ENCODE measurements around the gene PEPD. TPM values are rescaled to one million over a fixed set of nuclear protein-coding genes. Genes with fewer than 3 reads are reported as not detected.

Gene PEPD
- total and polyA plus RNA-seq, 2 of the 4 experiments (the other 2 are of a cell fraction) = 36.7 to 88.4 TPM

DNA sequence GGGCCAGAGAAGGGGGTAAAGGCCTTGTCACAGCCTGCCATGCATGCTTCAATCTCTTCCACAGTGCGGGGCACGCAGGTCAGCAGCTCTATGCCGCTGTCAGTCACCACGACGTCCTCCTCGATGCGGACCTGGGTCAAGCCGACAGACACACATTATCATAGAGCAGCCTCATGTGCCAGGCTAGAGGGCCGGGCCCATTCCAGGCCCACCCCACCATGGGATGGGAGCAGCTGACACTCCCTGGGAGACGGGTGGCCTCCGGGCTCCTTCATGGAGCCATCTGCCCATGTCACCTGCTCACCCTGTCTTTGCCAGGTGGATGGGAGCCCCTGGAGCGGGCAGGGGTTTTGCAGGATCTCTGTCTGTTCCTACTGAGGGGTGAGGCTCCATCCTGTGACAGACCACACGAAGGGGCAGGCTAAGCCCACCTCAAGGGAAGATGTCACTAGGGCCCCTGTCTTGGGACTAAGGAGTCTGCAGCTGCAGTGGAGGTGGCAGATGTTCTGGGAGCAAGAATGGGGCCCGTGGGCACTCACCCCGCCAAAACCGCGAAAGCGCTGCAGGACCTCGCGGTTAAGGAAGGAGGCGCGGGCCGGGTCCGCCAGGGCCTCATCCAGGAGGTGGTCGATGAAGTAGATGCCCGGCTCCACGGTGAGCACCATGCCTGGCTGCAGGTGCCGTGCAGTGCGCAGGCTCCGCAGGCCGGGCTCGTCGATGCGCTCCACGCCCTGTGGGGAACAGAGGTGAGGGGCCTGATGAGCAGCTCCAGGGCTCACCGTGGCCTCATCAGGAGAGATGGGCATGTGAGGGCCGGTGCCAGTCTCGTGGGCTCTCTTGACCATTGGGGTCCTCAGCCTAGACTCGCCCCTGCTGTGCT is 134.0 kb downstream of the PEPD start:
- Histone ChIP-seq H3K14ac (replicated peaks; ENCODE audit: low read depth, low read length) (no peak overlapping the region), H3K9me3 (ENCODE audit: control insufficient read depth, insufficient read depth, low read length) (no peaks in the 10 kb centered on the region), H3K79me1 (ENCODE audit: low read depth in 1 of 2, low read length in 2 of 2) (peaks cover 14 to 61% of the 10 kb centered on the region in 2 experiments), H4K8ac (ENCODE audit: low read depth in 2 of 2, low read length in 2 of 2) (no peak overlapping the region), H3K27ac (ENCODE audit: insufficient read depth, low read length) (no peak overlapping the region), H4K5ac (ENCODE audit: low read depth, low read length) (no peak overlapping the region), H3K18ac (ENCODE audit: low read depth, low read length) (no peak overlapping the region), H3K4me1 (ENCODE audit: control insufficient read depth, insufficient read depth, low read length) (peaks cover 3% of the 10 kb centered on the region; the same call in 1 of the 2 replicates), H2AK5ac (ENCODE audit: low read depth, low read length) (no peak overlapping the region), H3K4me3 (ENCODE audit: insufficient read depth, low read depth, low read length) (no peak overlapping the region), H2BK15ac (ENCODE audit: low read depth, low read length) (no peak overlapping the region), H3K36me3 (ENCODE audit: control insufficient read depth, insufficient read depth, low read length) (peaks cover 20% of the 10 kb centered on the region), H4K91ac (ENCODE audit: insufficient read depth, low read depth, low read length) (no peak overlapping the region), H2BK120ac (ENCODE audit: low read depth, low read length) (no peak overlapping the region), H3K9me1 (ENCODE audit: insufficient read depth, low read length) (peaks cover 8% of the 10 kb centered on the region), H3K9ac (ENCODE audit: low read depth, low read length) (no peak overlapping the region), H3K4ac (ENCODE audit: low read depth, low read length) (no peak overlapping the region), H4K20me1 (ENCODE audit: insufficient read depth, low read length) (peaks cover 81% of the 10 kb centered on the region), H2AK9ac (replicated peaks; ENCODE audit: low read depth, low read length, poor library complexity) (no peak overlapping the region), H3K23ac (ENCODE audit: low read depth, low read length) (no peak overlapping the region), H3K56ac (ENCODE audit: extremely low read depth, insufficient read depth, low read length) (no peak overlapping the region), H2AFZ (replicated peaks; ENCODE audit: low read length, poor library complexity) (no peak overlapping the region), H2BK5ac (ENCODE audit: low read depth, low read length, poor library complexity, severe bottlenecking) (no peak overlapping the region), H2BK20ac (ENCODE audit: low read depth, low read length) (no peak overlapping the region), H3K27me3 (ENCODE audit: control insufficient read depth, insufficient read depth, low read length) (no peaks in the 10 kb centered on the region), H3K4me2 (ENCODE audit: low read depth, low read length) (no peak overlapping the region)
- TF ChIP-seq MAZ (IDR thresholded peaks at IDR 0.05; ENCODE audit: borderline replicate concordance, low read depth, low read length) (no peak), RFX5 (IDR thresholded peaks at IDR 0.05; ENCODE audit: low read depth, low read length) (no peak), RCOR1 (IDR thresholded peaks at IDR 0.05; ENCODE audit: insufficient replicate concordance, low read length) (no peak)
- POLR2A ChIA-PET (ENCODE audit: unreplicated experiment) = no interaction called here
- intact Hi-C loops (cut with micrococcal nuclease) = no loop called here
- no TSS peak for BruUV-seq (replicated peaks)
- DNase-seq (no peak), ATAC-seq (ENCODE audit: low read depth) (no peak)
- in situ Hi-C loops (cut with MboI; ENCODE audit: low sequenced_read_pairs) = no loop called here
- CTCF ChIA-PET = no interaction called here
- dilution Hi-C loops (cut with HindIII; ENCODE audit: low sequenced_read_pairs, unreplicated experiment) = no loop called here
- 89% methylated on average over 14 of the region's 39 CpGs; no CpG with 5 or more reads in 1 of the 2 experiments for WGBS, 2 experiments (ENCODE audit: extremely low coverage in 2 of 2, insufficient read length in 1 of 2)
